OCI-M1 (cell line): Measurements from ENCODE around the gene DYNC1LI2.
"Not testable (repeated sequence)": the region's sequence is repeated elsewhere in the genome, so short reads cannot be mapped to it uniquely, and the experiment has no call there.

ENCODE experiments used
- DNase-seq: peaks from one replicate; lab custom pipeline; 2025; lab: John Stamatoyannopoulos, UW

DYNC1LI2 gene

GRCh38 chr16:66696669-66697630 is 54.5 kb downstream of the DYNC1LI2 start, which contains the start of gene CMTM4:
Gene CMTM4, minus strand, starts transcription at chr16:66696743. Its CDS starts 218 bp downstream, at chr16:66696525.
- DNase-seq, result peak; percentile 88

- DNase-seq, result no peak
These were observed 55.3 kb downstream of the DYNC1LI2 start for GRCh38 chr16:66695935-66696668.

GRCh38 chr16:66695471-66695934 is 55.9 kb downstream of the DYNC1LI2 start:
- no peak for DNase-seq

- no peak for DNase-seq
These were observed 58.3 kb downstream of the DYNC1LI2 start for GRCh38 chr16:66693149-66693548.

- DNase-seq, result no peak
These were observed 59.1 kb downstream of the DYNC1LI2 start for GRCh38 chr16:66692341-66692740.

- peak; percentile 21 for DNase-seq
These were observed 60.2 kb downstream of the DYNC1LI2 start for GRCh38 chr16:66691234-66691633.

GRCh38 chr16:66690106-66690847 is 61.1 kb downstream of the DYNC1LI2 start:
- DNase-seq, result no peak

- no peak for DNase-seq
These were observed 62.1 kb downstream of the DYNC1LI2 start for GRCh38 chr16:66689282-66689681.

GRCh38 chr16:66687906-66688625 is 63.3 kb downstream of the DYNC1LI2 start:
- peak; percentile 35 for DNase-seq

- DNase-seq, result not testable (repeated sequence)
These were observed 65.8 kb downstream of the DYNC1LI2 start for GRCh38 chr16:66685501-66686115.

GRCh38 chr16:66682271-66682670 is 69.1 kb downstream of the DYNC1LI2 start:
- no peak for DNase-seq

- DNase-seq, result no peak
These were observed 69.7 kb downstream of the DYNC1LI2 start for GRCh38 chr16:66681676-66682075.

- no peak for DNase-seq
These were observed 73.1 kb downstream of the DYNC1LI2 start for GRCh38 chr16:66678337-66678736.

- no peak for DNase-seq
These were observed 73.6 kb downstream of the DYNC1LI2 start for GRCh38 chr16:66677836-66678235.

GRCh38 chr16:66677179-66677578 is 74.2 kb downstream of the DYNC1LI2 start:
- DNase-seq, result no peak

- DNase-seq, result no peak
These were observed 74.8 kb downstream of the DYNC1LI2 start for GRCh38 chr16:66676599-66676998.

GRCh38 chr16:66673691-66674090 is 77.7 kb downstream of the DYNC1LI2 start:
- no peak for DNase-seq
